ENCODE data around the gene RAPGEF1.

- TF ChIP-seq CTCF (tag by site-specific recombination; IDR thresholded peaks at IDR 0.05) (no peak), ZNF629 (tag by site-specific recombination; IDR thresholded peaks at IDR 0.05) (no peak), ZNF513 (tag by site-specific recombination; IDR thresholded peaks at IDR 0.05) (no peak), TCF7L2 (IDR thresholded peaks at IDR 0.05; ENCODE audit: borderline replicate concordance, low read depth, low read length) (no peak)
Measured at GRCh38 chr9:131748411-131748955, 8.6 kb upstream of the RAPGEF1 start.
